Measurements from ENCODE around the gene IL27RA.

Gene IL27RA

GRCh38 chr19:14066134-14066533 lies 34.6 kb downstream of the IL27RA start:
- Histone ChIP-seq H3K79me2 (ENCODE audit: low read length) (no peaks in the 10 kb centered on the region), H3K4me1 (ENCODE audit: low read length) (no peaks in the 10 kb centered on the region), H3K9me3 (ENCODE audit: insufficient read depth, low read length) (no peaks in the 10 kb centered on the region), H3K4me3 (ENCODE audit: low read length) (no peak overlapping the region), H3K4me2 (ENCODE audit: low read length) (no peak overlapping the region), H3K27me3 (ENCODE audit: low read depth, low read length) (peaks cover 10% of the 10 kb centered on the region), H3K27ac (ENCODE audit: low read length) (no peak overlapping the region), H2AFZ (ENCODE audit: low read depth, low read length) (no peak overlapping the region), H4K20me1 (ENCODE audit: insufficient read depth, low read length) (no peaks in the 10 kb centered on the region), H3K9ac (ENCODE audit: low read length) (no peak overlapping the region), H3K36me3 (replicated peaks; ENCODE audit: low read depth, low read length) (no peaks in the 10 kb centered on the region)
- no peak for TF ChIP-seq EZH2phosphoT487 (IDR thresholded peaks at IDR 0.05; ENCODE audit: low read depth)
- TF ChIP-seq, protein P1, sequence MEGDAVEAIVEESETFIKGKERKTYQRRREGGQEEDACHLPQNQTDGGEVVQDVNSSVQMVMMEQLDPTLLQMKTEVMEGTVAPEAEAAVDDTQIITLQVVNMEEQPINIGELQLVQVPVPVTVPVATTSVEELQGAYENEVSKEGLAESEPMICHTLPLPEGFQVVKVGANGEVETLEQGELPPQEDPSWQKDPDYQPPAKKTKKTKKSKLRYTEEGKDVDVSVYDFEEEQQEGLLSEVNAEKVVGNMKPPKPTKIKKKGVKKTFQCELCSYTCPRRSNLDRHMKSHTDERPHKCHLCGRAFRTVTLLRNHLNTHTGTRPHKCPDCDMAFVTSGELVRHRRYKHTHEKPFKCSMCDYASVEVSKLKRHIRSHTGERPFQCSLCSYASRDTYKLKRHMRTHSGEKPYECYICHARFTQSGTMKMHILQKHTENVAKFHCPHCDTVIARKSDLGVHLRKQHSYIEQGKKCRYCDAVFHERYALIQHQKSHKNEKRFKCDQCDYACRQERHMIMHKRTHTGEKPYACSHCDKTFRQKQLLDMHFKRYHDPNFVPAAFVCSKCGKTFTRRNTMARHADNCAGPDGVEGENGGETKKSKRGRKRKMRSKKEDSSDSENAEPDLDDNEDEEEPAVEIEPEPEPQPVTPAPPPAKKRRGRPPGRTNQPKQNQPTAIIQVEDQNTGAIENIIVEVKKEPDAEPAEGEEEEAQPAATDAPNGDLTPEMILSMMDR (IDR thresholded peaks at IDR 0.05; ENCODE audit: low read depth, low read length) = no peak

- no peak overlapping the region for H2AFZ ChIP-seq (ENCODE audit: low read depth, low read length)
- H4K20me1 ChIP-seq (ENCODE audit: insufficient read depth, low read length) = no peaks in the 10 kb centered on the region
- H3K36me3 ChIP-seq (replicated peaks; ENCODE audit: low read depth, low read length) = no peaks in the 10 kb centered on the region
- H3K9ac ChIP-seq (ENCODE audit: low read length) = no peak overlapping the region
- H3K4me2 ChIP-seq (ENCODE audit: low read length) = no peak overlapping the region
- no peak overlapping the region for H3K27ac ChIP-seq (ENCODE audit: low read length)
- H3K27me3 ChIP-seq (ENCODE audit: low read depth, low read length) = no peaks in the 10 kb centered on the region
- H3K4me1 ChIP-seq (ENCODE audit: low read length) = peaks cover 17% of the 10 kb centered on the region
- no peak for TF ChIP-seq EZH2phosphoT487 (IDR thresholded peaks at IDR 0.05; ENCODE audit: low read depth)
- TF ChIP-seq, protein P1 (IDR thresholded peaks at IDR 0.05; ENCODE audit: low read depth, low read length) = no peak
- H3K9me3 ChIP-seq (ENCODE audit: insufficient read depth, low read length) = no peaks in the 10 kb centered on the region
- H3K4me3 ChIP-seq (ENCODE audit: low read length) = no peak overlapping the region
- no peaks in the 10 kb centered on the region for H3K79me2 ChIP-seq (ENCODE audit: low read length)
These were observed 38.9 kb downstream of the IL27RA start for GRCh38 chr19:14070268-14071050.

- TF ChIP-seq EZH2phosphoT487 (IDR thresholded peaks at IDR 0.05; ENCODE audit: low read depth) = no peak
- TF ChIP-seq, protein P1 (IDR thresholded peaks at IDR 0.05; ENCODE audit: low read depth, low read length) = no peak
- Histone ChIP-seq H2AFZ (ENCODE audit: low read depth, low read length) (peak within 1 kb of the TSS; percentile 89), H3K4me1 (ENCODE audit: low read length) (peaks cover 17% of the 10 kb centered on the region), H3K27ac (ENCODE audit: low read length) (peak within 1 kb of the TSS; percentile 37), H3K4me3 (ENCODE audit: low read length) (peak within 1 kb of the TSS; percentile 81), H3K27me3 (ENCODE audit: low read depth, low read length) (no peaks in the 10 kb centered on the region), H4K20me1 (ENCODE audit: insufficient read depth, low read length) (no peaks in the 10 kb centered on the region), H3K79me2 (ENCODE audit: low read length) (no peaks in the 10 kb centered on the region), H3K4me2 (ENCODE audit: low read length) (peak within 1 kb of the TSS; percentile 91), H3K9ac (ENCODE audit: low read length) (peak within 1 kb of the TSS; percentile 75), H3K9me3 (ENCODE audit: insufficient read depth, low read length) (no peaks in the 10 kb centered on the region), H3K36me3 (replicated peaks; ENCODE audit: low read depth, low read length) (no peaks in the 10 kb centered on the region)
These were observed 41.1 kb downstream of the IL27RA start, which contains the start of gene MISP3 for GRCh38 chr19:14072535-14073260. Gene MISP3, plus strand, starts transcription at chr19:14072786. Its CDS starts 524 bp downstream, at chr19:14073310.

Measured in OCI-LY3 (cell line).